Measurements from ENCODE around the gene CDC42BPG. TPM values are rescaled to one million over a fixed set of nuclear protein-coding genes. Genes with fewer than 3 reads are reported as not detected.

Gene CDC42BPG
- total RNA-seq = under 0.01 and 0.15 TPM in 2 replicates

GRCh38 chr11:64844330-64845128, at the start of gene CDC42BPG:
Gene CDC42BPG, minus strand, starts transcription at chr11:64844653. Its CDS starts 84 bp downstream, at chr11:64844569.

GRCh38 chr11:64878494-64879243, 34.2 kb upstream of the CDC42BPG start, which contains the start of gene EHD1:
Gene EHD1, minus strand, starts transcription at chr11:64878621. Its CDS starts 157 bp downstream, at chr11:64878464.

GRCh38 chr11:64810271-64810890, 34.1 kb downstream of the CDC42BPG start, which contains the start of gene MEN1:
Gene MEN1, minus strand, starts transcription at chr11:64810551. Its CDS starts 442 bp downstream, at chr11:64810109.

GRCh38 chr11:64803158-64803845, 41.2 kb downstream of the CDC42BPG start, which contains the start of gene MAP4K2:
Gene MAP4K2, minus strand, starts transcription at chr11:64803214. Its CDS starts 65 bp downstream, at chr11:64803149.

GRCh38 chr11:64778473-64779298, 65.8 kb downstream of the CDC42BPG start, which contains the start of gene SF1:
Gene SF1, minus strand, starts transcription at chr11:64778542. Its CDS starts 150 bp downstream, at chr11:64778392.

Other genes with a start within 250 kb of the CDC42BPG start
- 0.67 and 0.89 TPM in 2 replicates for gene NRXN2, start 121.5 kb downstream of the CDC42BPG start, total RNA-seq
- under 0.01 and 0.15 TPM in 2 replicates for gene RASGRP2, start 100.5 kb downstream of the CDC42BPG start, total RNA-seq
- 0.17 and 0.30 TPM in 2 replicates for gene PYGM, start 84.7 kb downstream of the CDC42BPG start, total RNA-seq
- gene SF1, start 66.1 kb downstream of the CDC42BPG start, total RNA-seq = 187 and 214 TPM in 2 replicates
- gene MAP4K2, start 41.4 kb downstream of the CDC42BPG start, total RNA-seq = 18.5 and 18.7 TPM in 2 replicates
- 20.8 and 22.2 TPM in 2 replicates for gene MEN1, start 34.1 kb downstream of the CDC42BPG start, total RNA-seq
- 71.1 and 79.8 TPM in 2 replicates for gene EHD1, start 34.0 kb upstream of the CDC42BPG start, total RNA-seq
- gene ATG2A, start 72.6 kb upstream of the CDC42BPG start, total RNA-seq = 18.3 and 20.3 TPM in 2 replicates
- 14.1 and 16.6 TPM in 2 replicates for gene PPP2R5B, start 80.0 kb upstream of the CDC42BPG start, total RNA-seq
- not detected in 2 replicates for gene GPHA2, start 91.2 kb upstream of the CDC42BPG start, total RNA-seq
- gene MAJIN, start 127.5 kb upstream of the CDC42BPG start, total RNA-seq = not detected in 2 replicates
- gene BATF2, start 152.3 kb upstream of the CDC42BPG start, total RNA-seq = 1.2 and 1.3 TPM in 2 replicates
- 229 and 233 TPM in 2 replicates for gene ARL2, start 169.5 kb upstream of the CDC42BPG start, total RNA-seq
- 17.5 and 22.9 TPM in 2 replicates for gene SNX15, start 182.8 kb upstream of the CDC42BPG start, total RNA-seq
- 25.7 and 27.9 TPM in 2 replicates for gene SAC3D1, start 196.6 kb upstream of the CDC42BPG start, total RNA-seq
- 41.6 and 44.4 TPM in 2 replicates for gene NAALADL1, start 213.9 kb upstream of the CDC42BPG start, total RNA-seq
- 25.9 and 26.2 TPM in 2 replicates for gene CDCA5, start 239.4 kb upstream of the CDC42BPG start, total RNA-seq
- gene ZFPL1, start 239.6 kb upstream of the CDC42BPG start, total RNA-seq = 77.6 and 78.8 TPM in 2 replicates